HEK293T (cell line): ENCODE measurements around the gene ZNF548.

ENCODE experiments used
- CTCF ChIA-PET: fragments of 350-600 bp; formaldehyde crosslinking; extraction: SDS; loops from one replicate; lab custom pipeline; 2021; ENCODE audit warnings: antibody characterized with exemption, inconsistent platforms; lab: Yijun Ruan, JAX
- POLR2A ChIA-PET: fragments of 350-600 bp; formaldehyde crosslinking; extraction: SDS; loops from one replicate; lab custom pipeline; 2020; ENCODE audit warnings: antibody characterized with exemption, inconsistent platforms; lab: Yijun Ruan, JAX
- DNase-seq: peaks from one replicate; pipeline ENCODE4 v3.0.0; 2012; ENCODE audit warnings: mixed read lengths; ENCODE audit errors: extremely low spot score
- ARNT ChIP-seq: fragments of 450-650 bp; IDR thresholded peaks from 2 replicates; pipeline ENCODE4 v1.6.1; 2017; ENCODE audit warnings: mild to moderate bottlenecking
- BHLHE40 ChIP-seq: fragments of 450-650 bp; IDR thresholded peaks from 2 replicates; pipeline ENCODE4 v1.6.1; 2016; ENCODE audit warnings: mild to moderate bottlenecking, moderate library complexity, borderline replicate concordance
- CTBP1 ChIP-seq: fragments of 450-650 bp; IDR thresholded peaks from 2 replicates; pipeline ENCODE4 v1.6.1; 2016; ENCODE audit warnings: borderline replicate concordance
- ELF4 ChIP-seq: fragments of 450-650 bp; IDR thresholded peaks from 2 replicates; pipeline ENCODE4 v1.6.1; 2017; ENCODE audit warnings: antibody characterized with exemption
- FOXA1 ChIP-seq: fragments of 450-650 bp; IDR thresholded peaks from 2 replicates; pipeline ENCODE4 v1.6.1; 2016; ENCODE audit warnings: mild to moderate bottlenecking
- FOXK2 ChIP-seq: fragments of 450-650 bp; IDR thresholded peaks from 2 replicates; pipeline ENCODE4 v1.6.1; 2016; ENCODE audit warnings: mild to moderate bottlenecking
- FOXM1 ChIP-seq: fragments of 450-650 bp; IDR thresholded peaks from 2 replicates; pipeline ENCODE4 v1.6.1; 2017; ENCODE audit warnings: mild to moderate bottlenecking, borderline replicate concordance
- HDGF ChIP-seq: fragments of 450-650 bp; IDR thresholded peaks from 2 replicates; pipeline ENCODE4 v1.6.1; 2017; ENCODE audit warnings: antibody characterized with exemption, borderline replicate concordance
- L3MBTL2 ChIP-seq: fragments of 450-650 bp; conservative IDR thresholded peaks from 2 replicates; pipeline ENCODE4 v1.6.1; 2016; ENCODE audit warnings: mild to moderate bottlenecking
- LEF1 ChIP-seq: fragments of 450-650 bp; IDR thresholded peaks from 2 replicates; pipeline ENCODE4 v1.6.1; 2017; ENCODE audit warnings: mild to moderate bottlenecking, borderline replicate concordance
- NFRKB ChIP-seq: fragments of 450-650 bp; IDR thresholded peaks from 2 replicates; pipeline ENCODE4 v1.6.1; 2016; ENCODE audit warnings: mild to moderate bottlenecking, moderate library complexity
- SP1 ChIP-seq: fragments of 450-650 bp; IDR thresholded peaks from 2 replicates; pipeline ENCODE4 v1.6.1; 2017
- SUZ12 ChIP-seq: fragments of 450-650 bp; IDR thresholded peaks from 2 replicates; pipeline ENCODE4 v1.6.1; 2016; ENCODE audit warnings: mild to moderate bottlenecking
- TARDBP ChIP-seq: fragments of 450-650 bp; IDR thresholded peaks from 2 replicates; pipeline ENCODE4 v1.6.1; 2016
- ZNF384 ChIP-seq: fragments of 450-650 bp; IDR thresholded peaks from 2 replicates; pipeline ENCODE4 v1.6.1; 2016
- TF ChIP-seq, protein P1 (sequence below): fragments of 450-650 bp; IDR thresholded peaks from 2 replicates; pipeline ENCODE4 v1.6.1; 2016

ZNF548 gene

GRCh38 chr19:57389194-57389729 is 392 bp upstream of the ZNF548 start:
- TF ChIP-seq FOXA1 (no peak), ARNT (no peak), L3MBTL2 (no peak)
- ChIA-PET POLR2A (interaction anchor here (0.8 to 1.2 kb wide), 3 partner anchors 26 to 46 kb away, joined by 4 to 7 read pairs (median 5); partner anchors contain the start of genes TRAPPC2B, ZNF304, ZNF547 and ZNF749), CTCF (no interaction called here)
- no peak for DNase-seq

DNA sequence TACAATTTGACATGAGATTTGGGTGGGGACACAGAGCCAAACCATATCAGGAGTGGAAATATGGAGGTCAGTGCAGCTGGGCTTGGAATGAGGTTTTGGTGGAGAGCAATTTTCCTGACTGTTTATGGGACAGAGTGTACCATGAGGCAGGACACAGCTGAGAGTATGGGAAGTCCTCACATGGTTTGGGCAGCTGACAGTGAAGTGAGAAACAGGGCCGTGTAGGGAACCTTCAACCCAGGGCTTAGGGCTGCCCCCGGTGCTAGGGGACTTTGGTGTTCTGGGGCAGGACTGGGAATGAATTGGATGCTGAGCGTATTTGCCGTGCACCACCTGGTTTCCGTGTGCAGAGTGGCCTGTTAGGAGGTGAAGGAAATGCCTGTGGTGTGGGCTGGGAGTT is 6.1 kb downstream of the ZNF548 start:
- ChIA-PET POLR2A (no interaction called here), CTCF (no interaction called here)
- TF ChIP-seq SP1: no peak
- TF ChIP-seq NFRKB: no peak
- TF ChIP-seq FOXA1: no peak
- TF ChIP-seq FOXM1: no peak
- no peak for TF ChIP-seq SUZ12
- no peak for TF ChIP-seq TARDBP
- TF ChIP-seq LEF1: no peak
- TF ChIP-seq, protein P1, sequence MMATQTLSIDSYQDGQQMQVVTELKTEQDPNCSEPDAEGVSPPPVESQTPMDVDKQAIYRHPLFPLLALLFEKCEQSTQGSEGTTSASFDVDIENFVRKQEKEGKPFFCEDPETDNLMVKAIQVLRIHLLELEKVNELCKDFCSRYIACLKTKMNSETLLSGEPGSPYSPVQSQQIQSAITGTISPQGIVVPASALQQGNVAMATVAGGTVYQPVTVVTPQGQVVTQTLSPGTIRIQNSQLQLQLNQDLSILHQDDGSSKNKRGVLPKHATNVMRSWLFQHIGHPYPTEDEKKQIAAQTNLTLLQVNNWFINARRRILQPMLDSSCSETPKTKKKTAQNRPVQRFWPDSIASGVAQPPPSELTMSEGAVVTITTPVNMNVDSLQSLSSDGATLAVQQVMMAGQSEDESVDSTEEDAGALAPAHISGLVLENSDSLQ: no peak
- no peak for TF ChIP-seq HDGF
- TF ChIP-seq CTBP1: no peak
- TF ChIP-seq ARNT: no peak
- TF ChIP-seq FOXK2: no peak
- no peak for TF ChIP-seq ELF4
- no peak for TF ChIP-seq L3MBTL2
- no peak for TF ChIP-seq BHLHE40
- no peak for TF ChIP-seq ZNF384
- DNase-seq: no peak

DNA sequence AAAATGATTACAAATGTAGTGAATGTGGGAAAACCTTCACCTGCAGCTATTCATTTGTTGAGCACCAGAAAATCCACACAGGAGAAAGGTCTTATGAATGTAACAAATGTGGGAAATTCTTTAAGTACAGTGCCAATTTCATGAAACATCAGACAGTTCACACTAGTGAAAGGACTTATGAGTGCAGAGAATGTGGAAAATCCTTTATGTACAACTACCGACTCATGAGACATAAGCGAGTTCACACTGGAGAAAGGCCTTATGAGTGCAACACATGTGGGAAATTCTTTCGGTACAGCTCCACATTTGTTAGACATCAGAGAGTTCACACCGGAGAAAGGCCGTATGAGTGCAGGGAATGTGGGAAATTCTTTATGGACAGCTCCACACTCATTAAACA is 9.2 kb downstream of the ZNF548 start:
- TF ChIP-seq SP1 (no peak), FOXM1 (no peak), FOXK2 (no peak), BHLHE40 (no peak), ZNF384 (no peak)
- TF ChIP-seq, protein P1: no peak
- ChIA-PET POLR2A (no interaction called here), CTCF (no interaction called here)
- DNase-seq: no peak

GRCh38 chr19:57403737-57404563 is 14.3 kb downstream of the ZNF548 start:
- ChIA-PET POLR2A (no interaction called here), CTCF (no interaction called here)
- no peak for DNase-seq
- TF ChIP-seq BHLHE40 (no peak), HDGF (no peak), ELF4 (no peak), LEF1 (no peak), ZNF384 (no peak), L3MBTL2 (no peak), NFRKB (no peak), FOXM1 (no peak), FOXA1 (no peak), TARDBP (no peak), CTBP1 (no peak), SUZ12 (no peak), FOXK2 (no peak), ARNT (no peak), SP1 (no peak)
- TF ChIP-seq, protein P1: no peak

DNA sequence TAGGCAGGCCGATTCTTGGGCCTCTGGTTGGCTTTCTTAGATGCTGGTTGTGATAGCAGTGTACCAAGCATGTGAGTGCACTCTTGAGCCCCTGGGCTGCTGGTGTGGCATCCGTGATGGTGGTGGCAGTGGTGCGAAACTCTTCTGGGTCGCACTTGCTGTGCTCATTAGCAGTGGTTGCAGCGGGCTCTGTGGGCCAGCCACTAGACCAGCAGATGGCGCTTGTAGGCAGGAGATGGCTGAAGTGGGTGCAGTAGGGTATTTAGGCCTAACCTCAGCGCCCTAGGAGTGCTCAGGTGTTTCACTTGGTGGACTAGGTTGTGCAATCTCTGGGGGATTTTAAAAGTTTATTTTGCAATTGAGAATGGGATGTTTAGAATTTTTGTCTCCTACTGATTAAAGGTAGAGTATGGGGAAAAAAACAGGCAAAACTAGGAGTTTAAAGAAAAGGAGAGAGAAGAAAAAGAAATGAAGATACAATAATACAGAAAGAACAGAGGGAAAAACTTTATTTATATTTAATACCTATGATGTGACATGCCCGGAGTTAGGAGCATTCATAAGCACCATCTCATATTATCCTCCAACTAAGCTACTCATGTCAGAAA is 17.0 kb downstream of the ZNF548 start:
- peak; percentile 46 for DNase-seq
- ChIA-PET POLR2A (no interaction called here), CTCF (interaction anchor here (0.6 kb wide), 1 partner anchor 412 kb away, joined by 4 read pairs; no protein-coding TSS in a partner anchor)
- TF ChIP-seq NFRKB (no peak), ELF4 (no peak), FOXA1 (no peak)

GRCh38 chr19:57410877-57411671 is 21.4 kb downstream of the ZNF548 start, which contains the start of gene ZNF17:
Gene ZNF17, plus strand, starts transcription at chr19:57411161. Its CDS starts 2,455 bp downstream, at chr19:57413616.
- peak; percentile 91 for DNase-seq
- CTCF ChIA-PET: no interaction called here

More at GRCh38 chr19:57410877-57411671, 21.4 kb downstream of the ZNF548 start, which contains the start of gene ZNF17:
- TF ChIP-seq HDGF (no peak), L3MBTL2 (peak; percentile 41; the same call in 1 of the 2 replicates), FOXK2 (no peak)
- TF ChIP-seq, protein P1: peak; percentile 97
- POLR2A ChIA-PET: interaction anchor here (1.0 kb wide), 2 partner anchors 24 to 60 kb away, joined by 3 to 4 read pairs; partner anchors contain the start of genes ZNF304 and ZNF749
